PC-3 (cell line): ENCODE data around the gene CYP27A1. TPM values are rescaled to one million over a fixed set of nuclear protein-coding genes. Genes with fewer than 3 reads are reported as not detected.
"Not testable (repeated sequence)": the region's sequence is repeated elsewhere in the genome, so short reads cannot be mapped to it uniquely, and the experiment has no call there.

Source experiments
- ATAC-seq: fragments of 200-7000 bp; cut with Tn5 transposase; 2 replicates; pipeline ENCODE4 v1.9.1; 2020; ENCODE audit warnings: mild to moderate bottlenecking, moderate library complexity
- BruUV-seq: library from RNA; stranded (reverse); fragments of 400-500 nt; replicated peaks from 2 replicates; lab custom pipeline; 2021; lab: Mats Ljungman, UMichigan
- CTCF ChIA-PET: fragments of 300-600 bp; sonication (Branson Sonifier 250); formaldehyde crosslinking; loops from one replicate; lab custom pipeline; 2022; ENCODE audit warnings: antibody characterized with exemption; lab: Charles Lee
- POLR2A ChIA-PET: fragments of 300-600 bp; sonication (Branson Sonifier 250); formaldehyde crosslinking; loops from one replicate; lab custom pipeline; 2022; ENCODE audit warnings: antibody characterized with exemption; ENCODE audit not compliant: unreplicated experiment; lab: Charles Lee
- DNase-seq: peaks from one replicate; pipeline ENCODE4 v3.0.0-alpha.2; 2015
- H2AFZ ChIP-seq: fragments of 300-600 bp; sonication (generic); 2 replicates; pipeline ENCODE4 v1.6.0; 2016; ENCODE audit warnings: antibody characterized with exemption, low read length
- H3F3A ChIP-seq: fragments of 300-600 bp; sonication (generic); one replicate; pipeline ENCODE4 v1.6.0; 2017; ENCODE audit warnings: antibody characterized with exemption, low read length, control low read depth, mild to moderate bottlenecking; ENCODE audit not compliant: unreplicated experiment
- H3K27ac ChIP-seq: fragments of 300-600 bp; sonication (generic); 2 replicates; pipeline ENCODE4 v1.5.1; 2016; ENCODE audit warnings: mild to moderate bottlenecking, low read length
- H3K27me3 ChIP-seq: fragments of 300-600 bp; sonication (generic); 2 replicates; pipeline ENCODE4 v1.6.1; 2016; ENCODE audit warnings: low read length, mixed read lengths
- H3K36me3 ChIP-seq: fragments of 300-600 bp; sonication (generic); 2 replicates; pipeline ENCODE4 v1.6.1; 2016; ENCODE audit warnings: low read depth, mixed run types, low read length, mixed read lengths
- H3K4me1 ChIP-seq: fragments of 300-600 bp; sonication (generic); 2 replicates; pipeline ENCODE4 v1.5.1; 2016; ENCODE audit warnings: low read length; ENCODE audit not compliant: insufficient read depth
- H3K4me2 ChIP-seq: fragments of 300-600 bp; sonication (generic); 2 replicates; pipeline ENCODE4 v1.6.0; 2016; ENCODE audit warnings: low read length
- H3K4me3 ChIP-seq: fragments of 300-600 bp; sonication (generic); 2 replicates; pipeline ENCODE4 v1.5.1; 2016; ENCODE audit warnings: mild to moderate bottlenecking, low read length, mixed read lengths
- H3K79me2 ChIP-seq: fragments of 300-600 bp; sonication (generic); 2 replicates; pipeline ENCODE4 v1.6.1; 2017; ENCODE audit warnings: low read length, mixed read lengths
- H3K9ac ChIP-seq: fragments of 300-600 bp; sonication (generic); 2 replicates; pipeline ENCODE4 v1.6.0; 2016; ENCODE audit warnings: mild to moderate bottlenecking, low read length
- H3K9me2 ChIP-seq: fragments of 300-600 bp; sonication (generic); replicated peaks from 2 replicates; pipeline ENCODE4 v1.6.1; 2016; ENCODE audit warnings: mixed run types, low read length, mixed read lengths
- H3K9me3 ChIP-seq: fragments of 300-600 bp; sonication (generic); 2 replicates; pipeline ENCODE4 v1.6.1; 2016; ENCODE audit warnings: low read length, mixed read lengths
- H4K20me1 ChIP-seq: fragments of 300-600 bp; sonication (generic); 2 replicates; pipeline ENCODE4 v1.6.1; 2016; ENCODE audit warnings: low read length, mixed read lengths
- EZH2 ChIP-seq: fragments of 300-600 bp; sonication (generic); IDR thresholded peaks from one replicate; pipeline ENCODE4 v1.6.1; 2017; ENCODE audit warnings: antibody characterized with exemption, mild to moderate bottlenecking, low read length; ENCODE audit not compliant: unreplicated experiment
- EZH2phosphoT487 ChIP-seq: fragments of 300-600 bp; sonication (generic); IDR thresholded peaks from 2 replicates; pipeline ENCODE4 v1.6.1; 2018; ENCODE audit warnings: mild to moderate bottlenecking, antibody characterized with exemption, low read length, borderline replicate concordance
- intact Hi-C: fragments of 100-400 bp; cut with micrococcal nuclease; formaldehyde crosslinking; loops from 2 replicates; pipeline ENCODE4 v1.9.0; 2023
- total RNA-seq: library from RNA; depleted of rRNA; stranded (reverse); fragments of >200 nt; gene quantifications from 2 replicates; pipeline ENCODE4 v1.2.3, GENCODE V29; 2014
- TF ChIP-seq, protein P1 (sequence below): fragments of 300-600 bp; sonication (generic); conservative IDR thresholded peaks from 2 replicates; pipeline ENCODE4 v1.5.1; 2017; ENCODE audit warnings: antibody characterized with exemption, low read depth, mild to moderate bottlenecking, low read length

CYP27A1 gene
- total RNA-seq, 1 experiment from 2014 or later = 6.0 TPM

DNA sequence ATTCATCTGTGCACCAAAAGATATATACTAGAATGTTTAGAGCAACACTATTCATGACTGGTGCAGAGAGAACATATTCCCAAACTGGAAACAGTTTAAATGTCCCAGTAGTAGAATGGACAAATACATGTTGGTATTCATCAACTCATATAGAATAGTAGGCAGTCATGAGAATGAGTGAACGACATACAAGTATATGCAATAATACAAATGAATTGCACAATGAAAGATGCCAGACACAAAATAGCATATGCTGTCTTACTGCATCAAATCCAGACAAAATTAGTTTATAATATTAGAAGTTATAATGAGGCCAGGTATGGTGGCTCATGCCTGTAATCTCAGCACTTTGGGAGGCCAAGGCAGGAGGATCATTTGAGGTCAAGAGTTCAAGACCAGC lies 57.9 kb downstream of the CYP27A1 start:
- intact Hi-C loops = loop anchor here (10.0 kb wide), 1 partner anchor 55 kb away; the partner anchor contains the start of gene CYP27A1
- Histone ChIP-seq H4K20me1 (no peaks in the 10 kb centered on the region), H3K4me2 (no peak overlapping the region), H3K79me2 (no peaks in the 10 kb centered on the region), H3K4me3 (no peak overlapping the region), H3K9ac (no peak overlapping the region), H3K4me1 (peaks cover 1% of the 10 kb centered on the region; the same call in 1 of the 2 replicates), H3K27me3 (no peaks in the 10 kb centered on the region), H3K36me3 (no peaks in the 10 kb centered on the region), H3F3A (no peaks in the 10 kb centered on the region), H3K9me3 (no peaks in the 10 kb centered on the region), H3K27ac (no peak overlapping the region), H2AFZ (no peak overlapping the region), H3K9me2 (no peaks in the 10 kb centered on the region)
- TF ChIP-seq EZH2phosphoT487 = no peak
- TF ChIP-seq, protein P1, sequence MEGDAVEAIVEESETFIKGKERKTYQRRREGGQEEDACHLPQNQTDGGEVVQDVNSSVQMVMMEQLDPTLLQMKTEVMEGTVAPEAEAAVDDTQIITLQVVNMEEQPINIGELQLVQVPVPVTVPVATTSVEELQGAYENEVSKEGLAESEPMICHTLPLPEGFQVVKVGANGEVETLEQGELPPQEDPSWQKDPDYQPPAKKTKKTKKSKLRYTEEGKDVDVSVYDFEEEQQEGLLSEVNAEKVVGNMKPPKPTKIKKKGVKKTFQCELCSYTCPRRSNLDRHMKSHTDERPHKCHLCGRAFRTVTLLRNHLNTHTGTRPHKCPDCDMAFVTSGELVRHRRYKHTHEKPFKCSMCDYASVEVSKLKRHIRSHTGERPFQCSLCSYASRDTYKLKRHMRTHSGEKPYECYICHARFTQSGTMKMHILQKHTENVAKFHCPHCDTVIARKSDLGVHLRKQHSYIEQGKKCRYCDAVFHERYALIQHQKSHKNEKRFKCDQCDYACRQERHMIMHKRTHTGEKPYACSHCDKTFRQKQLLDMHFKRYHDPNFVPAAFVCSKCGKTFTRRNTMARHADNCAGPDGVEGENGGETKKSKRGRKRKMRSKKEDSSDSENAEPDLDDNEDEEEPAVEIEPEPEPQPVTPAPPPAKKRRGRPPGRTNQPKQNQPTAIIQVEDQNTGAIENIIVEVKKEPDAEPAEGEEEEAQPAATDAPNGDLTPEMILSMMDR = no peak
- TF ChIP-seq EZH2 = no peak
- CTCF ChIA-PET = no interaction called here
- POLR2A ChIA-PET = no interaction called here
- no peak for DNase-seq
- ATAC-seq = no peak
- BruUV-seq = no TSS peak

DNA sequence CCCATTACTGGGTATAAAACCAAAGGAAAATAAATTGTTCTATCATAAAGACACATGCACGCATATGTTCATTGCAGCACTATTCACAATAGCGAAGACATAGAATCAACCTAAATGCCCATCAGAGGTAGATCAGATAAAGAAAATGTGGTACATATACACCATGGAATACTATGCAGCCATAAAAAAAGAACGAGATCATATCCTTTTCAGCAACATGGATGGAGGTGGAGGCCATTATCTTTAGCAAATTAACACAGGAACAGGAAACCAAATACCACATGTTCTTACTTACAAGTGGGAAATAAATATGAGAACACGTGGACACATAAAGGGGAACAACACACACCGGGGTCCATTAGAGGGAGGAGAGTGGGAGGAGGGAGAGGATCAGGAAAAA lies 62.4 kb downstream of the CYP27A1 start:
- H3K9me2 ChIP-seq, H3F3A ChIP-seq, CTCF ChIA-PET, H4K20me1 ChIP-seq, H3K4me3 ChIP-seq, H3K36me3 ChIP-seq, H3K27ac ChIP-seq, H3K9ac ChIP-seq, H3K79me2 ChIP-seq, POLR2A ChIA-PET, ATAC-seq, H3K4me2 ChIP-seq, H2AFZ ChIP-seq, H3K27me3 ChIP-seq, H3K9me3 ChIP-seq, H3K4me1 ChIP-seq, BruUV-seq, DNase-seq: not testable (repeated sequence)
- intact Hi-C loops = loop anchor here (10.0 kb wide), 1 partner anchor 60 kb away; the partner anchor contains the start of gene CYP27A1

DNA sequence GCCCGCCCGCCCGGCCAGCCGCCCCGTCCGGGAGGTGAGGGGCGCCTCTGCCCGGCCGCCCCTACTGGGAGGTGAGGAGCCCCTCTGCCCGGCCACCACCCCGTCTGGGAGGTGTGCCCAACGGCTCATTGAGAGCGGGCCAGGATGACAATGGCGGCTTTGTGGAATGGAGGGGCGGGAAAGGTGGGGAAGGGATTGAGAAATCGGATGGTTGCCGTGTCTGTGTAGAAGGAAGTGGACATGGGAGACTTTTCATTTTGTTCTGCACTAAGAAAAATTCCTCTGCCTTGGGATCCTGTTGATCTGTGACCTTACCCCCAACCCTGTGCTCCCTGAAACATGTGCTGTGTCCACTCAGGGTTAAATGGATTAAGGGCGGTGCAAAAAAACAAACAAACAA lies 65.0 kb downstream of the CYP27A1 start:
- H3K4me1 ChIP-seq, H3K27ac ChIP-seq, DNase-seq, H3K4me2 ChIP-seq, H3K4me3 ChIP-seq, H3K9ac ChIP-seq, H2AFZ ChIP-seq, H4K20me1 ChIP-seq, H3K36me3 ChIP-seq, H3K27me3 ChIP-seq, H3F3A ChIP-seq, H3K9me2 ChIP-seq, BruUV-seq, POLR2A ChIA-PET, H3K9me3 ChIP-seq, ATAC-seq, H3K79me2 ChIP-seq: not testable (repeated sequence)
- intact Hi-C loops = loop anchor here (1.0 to 10.0 kb wide), 5 partner anchors 62 to 188 kb away; partner anchors contain the start of genes BCS1L, CYP27A1 and ZNF142
- CTCF ChIA-PET = interaction anchor here (0.6 to 2.2 kb wide), 7 partner anchors 65 to 188 kb away, joined by 3 to 22 read pairs (median 8); partner anchors contain the start of genes BCS1L, CYP27A1 and ZNF142

DNA sequence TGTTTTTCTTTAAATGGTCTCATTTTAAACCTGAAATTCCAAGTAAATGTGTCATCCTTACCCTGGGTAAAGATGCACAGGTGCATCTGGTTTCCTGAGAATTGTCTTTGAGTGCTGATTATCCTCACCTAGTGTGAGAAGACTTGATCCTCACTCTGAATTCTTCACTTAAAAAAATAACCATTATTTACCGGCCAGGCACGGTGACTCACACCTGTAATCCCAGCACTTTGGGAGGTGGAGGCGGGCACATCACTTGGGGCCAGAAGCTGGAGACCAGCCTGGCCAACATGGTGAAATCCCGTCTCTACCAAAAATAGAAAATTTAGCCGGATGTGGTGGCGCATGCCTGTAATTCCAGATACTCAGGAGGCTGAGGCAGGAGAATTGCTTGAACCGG lies 67.8 kb downstream of the CYP27A1 start:
- intact Hi-C loops = loop anchor here (10.0 kb wide), 1 partner anchor 65 kb away; the partner anchor contains the start of gene CYP27A1
- TF ChIP-seq EZH2phosphoT487 (no peak), EZH2 (no peak)
- TF ChIP-seq, protein P1 = no peak
- no TSS peak for BruUV-seq
- ATAC-seq (0 out of 2 replicates have a peak, but pooled peaks have one; percentile 16), DNase-seq (peak; percentile 62)
- Histone ChIP-seq H3K9me2 (no peaks in the 10 kb centered on the region), H4K20me1 (no peaks in the 10 kb centered on the region), H3K4me2 (peak overlapping the region; percentile 26; the same call in 1 of the 2 replicates), H3K27me3 (no peaks in the 10 kb centered on the region), H3K9me3 (no peaks in the 10 kb centered on the region), H2AFZ (no peak overlapping the region), H3K4me1 (peaks cover 10% of the 10 kb centered on the region), H3K36me3 (no peaks in the 10 kb centered on the region), H3K4me3 (no peak overlapping the region), H3K79me2 (no peaks in the 10 kb centered on the region), H3K27ac (no peak overlapping the region), H3K9ac (no peak overlapping the region), H3F3A (no peaks in the 10 kb centered on the region)
- POLR2A ChIA-PET = interaction anchor here (0.6 kb wide), 1 partner anchor 177 kb away, joined by 3 read pairs; no protein-coding TSS in a partner anchor
- CTCF ChIA-PET = interaction anchor here (0.6 to 0.7 kb wide), 2 partner anchors 59 to 119 kb away, joined by 3 read pairs; no protein-coding TSS in a partner anchor
